Keratinocyte (primary cell): ENCODE data around the gene PHACTR1. TPM values are rescaled to one million over a fixed set of nuclear protein-coding genes. Genes with fewer than 3 reads are reported as not detected.

Source experiments
- DNase-seq: peaks from one replicate; pipeline ENCODE4 v3.0.0-alpha.2; 2011; ENCODE audit warnings: low read depth, missing footprints, low spot score
- FAIRE-seq: peaks from 2 replicates; lab custom pipeline; 2011; peaks lifted over from hg19 to GRCh38; lab: Jason Lieb, UNC
- H2AFZ ChIP-seq: 2 replicates; pipeline ENCODE4 v1.6.0; 2012; ENCODE audit warnings: low read length, control low read depth, inconsistent platforms; ENCODE audit not compliant: control insufficient read depth
- H3K27ac ChIP-seq: 2 replicates; pipeline ENCODE4 v1.5.1; 2011; ENCODE audit warnings: low read length; ENCODE audit not compliant: control insufficient read depth, insufficient read depth
- H3K27me3 ChIP-seq: 3 replicates; pipeline ENCODE4 v1.6.0; 2011; ENCODE audit warnings: low read length; ENCODE audit not compliant: control insufficient read depth, insufficient read depth; ENCODE audit errors: extremely low read depth
- H3K36me3 ChIP-seq, 2 experiments: 2 replicates in 1 of 2; 3 replicates in 1 of 2; pipeline ENCODE4 v1.5.1; 2011; ENCODE audit warnings: low read length in 2 of 2, mild to moderate bottlenecking in 1 of 2; ENCODE audit not compliant: control insufficient read depth in 2 of 2, insufficient read depth in 2 of 2; ENCODE audit errors: extremely low read depth in 1 of 2
- H3K4me1 ChIP-seq: 3 replicates; pipeline ENCODE4 v1.5.1; 2011; ENCODE audit warnings: low read length; ENCODE audit not compliant: control insufficient read depth, insufficient read depth; ENCODE audit errors: extremely low read depth
- H3K4me2 ChIP-seq: 3 replicates; pipeline ENCODE4 v1.6.0; 2011; ENCODE audit warnings: low read depth, low read length; ENCODE audit not compliant: control insufficient read depth, insufficient read depth; ENCODE audit errors: extremely low read depth
- H3K4me3 ChIP-seq, 3 experiments: fragments of 200-600 bp in 1 of 3; sonication (generic) in 1 of 3; 2 replicates in 2 of 3; 3 replicates in 1 of 3; pipeline ENCODE4 v1.5.1; 2011 to 2016; ENCODE audit warnings: low read length in 3 of 3, mild to moderate bottlenecking in 3 of 3, control low read depth in 2 of 3, inconsistent platforms in 1 of 3, low read depth in 1 of 3, mixed read lengths in 1 of 3, mixed run types in 1 of 3, moderate library complexity in 1 of 3; ENCODE audit not compliant: control insufficient read depth in 2 of 3, insufficient read depth in 2 of 3; ENCODE audit errors: extremely low read depth in 1 of 3
- H3K79me2 ChIP-seq: 2 replicates; pipeline ENCODE4 v1.6.0; 2012; ENCODE audit warnings: low read length; ENCODE audit not compliant: control insufficient read depth, insufficient read depth
- H3K9ac ChIP-seq: 3 replicates; pipeline ENCODE4 v1.6.0; 2011; ENCODE audit warnings: low read length; ENCODE audit not compliant: control insufficient read depth, insufficient read depth; ENCODE audit errors: extremely low read depth
- H3K9me1 ChIP-seq: 3 replicates; pipeline ENCODE4 v1.6.0; 2011; ENCODE audit warnings: low read length; ENCODE audit not compliant: control insufficient read depth, insufficient read depth; ENCODE audit errors: extremely low read depth
- H3K9me3 ChIP-seq: 2 replicates; pipeline ENCODE4 v1.5.1; 2012; ENCODE audit warnings: low read depth, low read length; ENCODE audit not compliant: control insufficient read depth
- H4K20me1 ChIP-seq: 3 replicates; pipeline ENCODE4 v1.6.0; 2011; ENCODE audit warnings: low read length; ENCODE audit not compliant: control insufficient read depth, insufficient read depth; ENCODE audit errors: extremely low read depth
- EZH2 ChIP-seq: IDR thresholded peaks from one replicate; pipeline ENCODE4 v1.6.1; 2012; ENCODE audit warnings: inconsistent platforms, mild to moderate bottlenecking, low read length, moderate library complexity
- dilution Hi-C: fragments of 300-500 bp; cut with MboI; formaldehyde crosslinking; loops from one replicate; pipeline ENCODE4 v1.7.0; 2020; ENCODE audit warnings: low sequenced_read_pairs; ENCODE audit not compliant: extremely low pct_ligation_motif_present
- polyA plus RNA-seq, 5 experiments: library from polyadenylated mRNA; depleted of rRNA in 3 of 5; stranded (reverse) in 3 of 5; stranded (forward) in 1 of 5; unstranded in 1 of 5; fragments of >200 nt; gene quantifications; 1 replicate in 1 of 5; 2 replicates in 3 of 5; 3 replicates in 1 of 5; pipeline versions ENCODE4 v1.2.1 to v1.2.3, GENCODE V29; 2011 to 2012; ENCODE audit warnings: missing spikeins in 2 of 5, low read depth in 1 of 5, low replicate concordance in 1 of 5
- TF ChIP-seq, protein P1 (sequence below), 3 experiments: IDR thresholded peaks in 1 of 3; conservative IDR thresholded peaks in 1 of 3; optimal IDR thresholded peaks in 1 of 3; 2 replicates in 2 of 3; 3 replicates in 1 of 3; pipeline versions ENCODE3 to v1.5.1; 2011; ENCODE audit warnings: low read length in 3 of 3, mild to moderate bottlenecking in 3 of 3, moderate library complexity in 2 of 3, control low read depth in 1 of 3, inconsistent platforms in 1 of 3; ENCODE audit not compliant: insufficient read depth in 2 of 3; ENCODE audit errors: extremely low read depth in 1 of 3

PHACTR1 gene
- polyA plus RNA-seq, 1 donor (not counting 4 experiments of a cell fraction or from before 2014, with no cell fraction given), result 0.22 TPM

DNA sequence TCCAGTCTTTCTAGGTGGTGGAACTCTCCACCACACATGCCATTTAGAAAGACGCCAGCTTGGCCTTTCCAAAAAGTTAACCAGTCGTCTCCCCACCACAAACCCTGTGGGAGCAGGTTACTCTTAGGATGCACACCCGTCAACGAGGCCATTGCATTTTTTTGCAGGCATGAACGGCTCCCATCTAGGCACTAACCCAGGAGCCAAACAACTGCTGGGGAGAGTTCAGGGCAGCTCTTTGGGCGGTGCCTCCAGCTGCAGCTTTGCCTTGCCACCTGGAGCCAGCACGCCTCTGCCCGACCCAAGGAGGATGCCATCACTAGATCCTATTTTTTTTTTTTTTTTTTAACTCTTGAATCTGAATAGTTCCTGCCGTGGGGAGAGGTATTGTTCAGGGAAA lies 571.9 kb downstream of the PHACTR1 start:
- peaks cover 0 to 5% of the 10 kb centered on the region in 2 experiments for H3K36me3 ChIP-seq
- H3K79me2 ChIP-seq, result no peaks in the 10 kb centered on the region
- H3K4me2 ChIP-seq, result no peak overlapping the region
- H4K20me1 ChIP-seq, result no peaks in the 10 kb centered on the region
- no peak overlapping the region for H3K9ac ChIP-seq
- no peak for TF ChIP-seq EZH2
- TF ChIP-seq, protein P1, sequence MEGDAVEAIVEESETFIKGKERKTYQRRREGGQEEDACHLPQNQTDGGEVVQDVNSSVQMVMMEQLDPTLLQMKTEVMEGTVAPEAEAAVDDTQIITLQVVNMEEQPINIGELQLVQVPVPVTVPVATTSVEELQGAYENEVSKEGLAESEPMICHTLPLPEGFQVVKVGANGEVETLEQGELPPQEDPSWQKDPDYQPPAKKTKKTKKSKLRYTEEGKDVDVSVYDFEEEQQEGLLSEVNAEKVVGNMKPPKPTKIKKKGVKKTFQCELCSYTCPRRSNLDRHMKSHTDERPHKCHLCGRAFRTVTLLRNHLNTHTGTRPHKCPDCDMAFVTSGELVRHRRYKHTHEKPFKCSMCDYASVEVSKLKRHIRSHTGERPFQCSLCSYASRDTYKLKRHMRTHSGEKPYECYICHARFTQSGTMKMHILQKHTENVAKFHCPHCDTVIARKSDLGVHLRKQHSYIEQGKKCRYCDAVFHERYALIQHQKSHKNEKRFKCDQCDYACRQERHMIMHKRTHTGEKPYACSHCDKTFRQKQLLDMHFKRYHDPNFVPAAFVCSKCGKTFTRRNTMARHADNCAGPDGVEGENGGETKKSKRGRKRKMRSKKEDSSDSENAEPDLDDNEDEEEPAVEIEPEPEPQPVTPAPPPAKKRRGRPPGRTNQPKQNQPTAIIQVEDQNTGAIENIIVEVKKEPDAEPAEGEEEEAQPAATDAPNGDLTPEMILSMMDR (optimal IDR thresholded peaks at IDR 0.05 in 1 of 3, IDR thresholded peaks at IDR 0.05 in 1 of 3, conservative IDR thresholded peaks at IDR 0.05 in 1 of 3; ENCODE audit: extremely low read depth in 1 of 3, insufficient read depth in 2 of 3, low read length in 3 of 3), result no peak
- no peaks in the 10 kb centered on the region for H3K4me1 ChIP-seq
- H3K27me3 ChIP-seq, result no peaks in the 10 kb centered on the region
- FAIRE-seq (no peak), DNase-seq (no peak)
- dilution Hi-C loops, result no loop called here
- H2AFZ ChIP-seq, result no peak overlapping the region
- no peak overlapping the region for H3K27ac ChIP-seq
- H3K9me1 ChIP-seq, result no peaks in the 10 kb centered on the region
- no peak overlapping the region for H3K4me3 ChIP-seq
- no peaks in the 10 kb centered on the region for H3K9me3 ChIP-seq

DNA sequence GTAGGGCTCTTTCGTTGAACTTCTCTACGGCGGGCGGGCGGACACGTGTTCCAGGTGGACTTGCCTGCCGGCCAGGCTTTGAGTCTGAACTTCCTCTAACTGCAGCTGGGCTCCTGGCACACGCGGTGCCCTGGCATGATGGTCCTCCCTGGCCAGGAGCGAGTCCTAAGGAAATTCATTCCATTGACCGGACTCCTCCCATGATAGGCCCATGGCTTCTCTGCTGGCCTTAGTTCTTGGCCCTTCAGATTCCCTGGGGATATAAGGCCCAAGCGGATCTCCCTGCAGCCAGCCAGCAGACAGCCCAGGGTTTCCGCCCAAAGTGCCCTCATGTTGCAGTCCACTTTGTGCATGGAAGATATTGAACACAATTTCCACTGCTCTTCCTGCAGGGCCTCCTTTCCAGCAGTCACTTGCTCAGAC lies 572.4 kb downstream of the PHACTR1 start:
- TF ChIP-seq EZH2, result no peak
- TF ChIP-seq, protein P1 (optimal IDR thresholded peaks at IDR 0.05 in 1 of 3, IDR thresholded peaks at IDR 0.05 in 1 of 3, conservative IDR thresholded peaks at IDR 0.05 in 1 of 3; ENCODE audit: extremely low read depth in 1 of 3, insufficient read depth in 2 of 3, low read length in 3 of 3), result no peak
- FAIRE-seq (no peak), DNase-seq (no peak)
- dilution Hi-C loops, result no loop called here
- H3K27ac ChIP-seq, result no peak overlapping the region
- H3K36me3 ChIP-seq, result peaks cover 2 to 8% of the 10 kb centered on the region in 2 experiments
- no peak overlapping the region for H3K4me3 ChIP-seq
- H3K9ac ChIP-seq, result no peak overlapping the region
- no peak overlapping the region for H3K4me2 ChIP-seq
- no peaks in the 10 kb centered on the region for H3K27me3 ChIP-seq
- H4K20me1 ChIP-seq, result no peaks in the 10 kb centered on the region
- H3K9me1 ChIP-seq, result no peaks in the 10 kb centered on the region
- H3K79me2 ChIP-seq, result no peaks in the 10 kb centered on the region
- no peaks in the 10 kb centered on the region for H3K4me1 ChIP-seq
- no peaks in the 10 kb centered on the region for H3K9me3 ChIP-seq
- no peak overlapping the region for H2AFZ ChIP-seq
